GM12875 (cell line): ENCODE data around the gene SAMD11.

Experiments used
- H3K4me3 ChIP-seq: one replicate; pipeline ENCODE4 v1.5.1; 2011; ENCODE audit warnings: low read depth, low read length, control low read depth
- CTCF ChIP-seq: IDR thresholded peaks from 2 replicates; pipeline ENCODE4 v1.5.1; 2011; ENCODE audit warnings: low read depth, mild to moderate bottlenecking, control low read depth, inconsistent platforms, low read length, moderate library complexity, borderline replicate concordance; ENCODE audit not compliant: insufficient read depth

Gene SAMD11

GRCh38 chr1:913491-914130 lies 10.1 kb upstream of the SAMD11 start:
- no peak for TF ChIP-seq CTCF
- no peak overlapping the region for H3K4me3 ChIP-seq

GRCh38 chr1:914131-914890 lies 9.4 kb upstream of the SAMD11 start:
- no peak for TF ChIP-seq CTCF
- no peak overlapping the region for H3K4me3 ChIP-seq

DNA sequence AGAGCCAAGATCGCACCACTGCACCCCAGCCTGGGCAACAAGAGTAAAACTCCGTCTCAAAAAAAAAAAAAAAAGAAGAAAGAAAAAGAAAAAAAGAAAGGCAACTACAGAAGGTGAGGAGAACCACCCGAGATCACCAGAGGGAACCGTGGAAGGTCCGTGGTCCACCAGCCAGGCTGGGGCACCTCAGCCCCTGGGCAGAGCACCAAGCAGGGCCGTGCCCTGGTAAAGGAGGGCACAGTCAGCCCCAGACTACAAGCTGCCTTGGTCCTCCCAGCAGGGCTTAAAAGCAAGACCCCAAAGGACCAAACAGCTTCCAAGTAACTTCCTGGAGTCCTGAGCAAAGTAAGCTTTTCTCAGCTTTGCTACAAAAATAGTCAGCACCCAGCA lies 8.8 kb upstream of the SAMD11 start:
- no peak overlapping the region for H3K4me3 ChIP-seq
- TF ChIP-seq CTCF: no peak

- no peak for TF ChIP-seq CTCF
- no peak overlapping the region for H3K4me3 ChIP-seq
These were observed 8.2 kb upstream of the SAMD11 start for GRCh38 chr1:915295-916172.

DNA sequence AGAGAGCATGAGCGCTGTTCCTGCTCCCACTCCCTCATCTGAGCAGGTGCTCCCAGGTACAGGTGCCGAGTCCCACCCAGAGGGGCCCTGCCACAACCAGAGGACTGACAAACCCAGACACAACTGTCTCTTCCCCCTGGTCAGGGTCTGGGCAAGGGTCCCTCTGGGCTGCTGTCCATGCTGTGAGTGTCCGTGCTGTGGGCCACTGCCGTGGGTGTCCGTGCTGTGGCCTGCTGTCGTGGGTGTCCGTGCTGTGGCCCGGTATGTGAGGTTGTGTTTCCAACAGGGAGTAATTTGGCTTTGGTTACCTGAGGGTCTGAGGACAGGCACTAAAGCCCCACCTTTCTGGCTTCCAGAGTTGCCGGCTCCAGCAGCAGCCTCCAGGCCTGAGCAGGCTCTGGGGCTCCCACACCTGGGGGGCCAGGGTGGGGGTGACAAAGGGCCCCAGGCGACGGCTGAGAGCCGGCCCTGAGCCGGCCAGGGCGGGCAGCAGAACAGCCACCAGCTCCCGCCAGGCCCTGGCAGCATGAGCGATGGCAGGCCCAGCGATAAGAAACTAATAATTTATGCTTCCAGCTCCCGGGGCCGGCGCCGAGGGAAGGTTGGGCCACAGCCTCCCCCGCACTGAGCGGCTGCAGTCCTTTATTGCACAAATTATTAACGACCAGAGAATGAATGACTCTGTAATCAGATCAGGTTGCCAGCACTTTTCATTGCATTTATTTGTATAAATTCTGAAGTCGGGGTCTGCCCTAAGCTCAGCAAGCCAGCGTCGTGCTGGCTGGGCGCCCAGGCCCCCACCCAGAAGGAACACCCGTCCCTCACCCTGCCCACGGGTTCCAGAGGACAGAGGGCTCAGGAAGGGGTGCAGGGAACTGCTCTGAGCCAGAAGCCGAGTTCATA lies 7.3 kb upstream of the SAMD11 start:
- H3K4me3 ChIP-seq: no peak overlapping the region
- no peak for TF ChIP-seq CTCF

DNA sequence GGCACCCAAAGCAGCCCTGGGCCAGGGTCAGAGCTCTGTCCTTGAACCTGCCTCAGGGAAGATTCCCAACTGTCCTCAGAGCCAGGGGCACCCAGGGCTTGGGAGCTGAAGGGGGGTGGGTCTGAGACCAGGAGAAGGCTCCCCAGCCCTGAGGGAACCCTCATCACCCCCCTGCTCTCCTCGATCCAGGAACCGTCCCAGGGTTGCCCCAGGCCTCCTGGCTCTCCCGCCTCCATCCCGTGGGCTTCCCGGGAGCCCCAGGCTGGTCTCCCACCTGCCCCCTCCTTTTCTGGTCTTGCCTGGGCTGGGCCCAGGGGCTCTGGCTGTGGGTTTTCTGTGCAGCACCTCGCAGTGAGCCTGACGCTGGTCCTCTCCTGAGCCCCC lies 6.7 kb upstream of the SAMD11 start:
- TF ChIP-seq CTCF: no peak
- H3K4me3 ChIP-seq: no peak overlapping the region
